ENCODE results near the gene CENPO. TPM values are rescaled to one million over a fixed set of nuclear protein-coding genes. Genes with fewer than 3 reads are reported as not detected.

The CENPO gene
- polyA plus RNA-seq: 1 to 10 TPM; 1.2 to 5.6 (median 4.2) TPM

- peak within 1 kb of the TSS; percentile 96 to 99 (median 98) for H3K4me3 Mint-ChIP-seq
- peak within 1 kb of the TSS; percentile 97 to 99 (median 98) for H3K27ac Mint-ChIP-seq
- DNase-seq: peak; percentile 97 to 98 (median 98)
- H3K36me3 Mint-ChIP-seq: peaks cover 7 to 11% (median 8%) of the 10 kb centered on the region in 3 donors
- peaks cover 6 to 18% (median 7%) of the 10 kb centered on the region in 3 donors for H3K27me3 Mint-ChIP-seq (ENCODE audit: low read depth in 3 of 3)
- peaks cover 0 to 1% (median 0%) of the 10 kb centered on the region in 6 donors for H3K9me3 Mint-ChIP-seq
- H3K4me1 Mint-ChIP-seq: peaks cover 24 to 34% of the 10 kb centered on the region in 2 donors
Measured at GRCh38 chr2:24792874-24793760, at the start of gene CENPO, which contains the start of gene PTRHD1. Gene CENPO, plus strand, starts transcription at chr2:24793425. Its CDS starts 495 bp downstream, at chr2:24793920. Gene PTRHD1, minus strand, starts transcription at chr2:24793391. Its CDS starts 14 bp downstream, at chr2:24793377.

GRCh38 chr2:24743924-24744323 is 49.3 kb upstream of the CENPO start:
- H3K27ac Mint-ChIP-seq: peak overlapping the region; percentile 77 to 99 (median 91)
- peak in 2 of 3 donors; percentile 28 to 32 for DNase-seq
- H3K4me3 Mint-ChIP-seq: peak overlapping the region; percentile 57 to 68 (median 64)
- H3K36me3 Mint-ChIP-seq: peaks cover 8 to 28% (median 23%) of the 10 kb centered on the region in 3 donors
- H3K4me1 Mint-ChIP-seq: peaks cover 77 to 91% of the 10 kb centered on the region in 2 donors
- no peaks in the 10 kb centered on the region for H3K9me3 Mint-ChIP-seq
- peaks cover 0 to 4% (median 0%) of the 10 kb centered on the region in 3 donors for H3K27me3 Mint-ChIP-seq (ENCODE audit: low read depth in 3 of 3)

GRCh38 chr2:24744356-24744755 is 48.9 kb upstream of the CENPO start:
- DNase-seq: no peak
- peak overlapping the region; percentile 57 to 68 (median 64) for H3K4me3 Mint-ChIP-seq
- peaks cover 77 to 91% of the 10 kb centered on the region in 2 donors for H3K4me1 Mint-ChIP-seq
- H3K9me3 Mint-ChIP-seq: no peaks in the 10 kb centered on the region
- H3K36me3 Mint-ChIP-seq: peaks cover 8 to 32% (median 23%) of the 10 kb centered on the region in 3 donors
- H3K27me3 Mint-ChIP-seq (ENCODE audit: low read depth in 3 of 3): peaks cover 0 to 4% (median 0%) of the 10 kb centered on the region in 3 donors
- peak overlapping the region; percentile 77 to 99 (median 91) for H3K27ac Mint-ChIP-seq

GRCh38 chr2:24745825-24746224 is 47.4 kb upstream of the CENPO start:
- Mint-ChIP-seq H3K36me3 (peaks cover 8 to 34% (median 28%) of the 10 kb centered on the region in 3 donors), H3K27me3 (ENCODE audit: low read depth in 3 of 3) (peaks cover 0 to 4% (median 0%) of the 10 kb centered on the region in 3 donors), H3K4me1 (peaks cover 68 to 90% of the 10 kb centered on the region in 2 donors), H3K27ac (peak overlapping the region; percentile 88 to 98 (median 90)), H3K9me3 (no peaks in the 10 kb centered on the region), H3K4me3 (peak overlapping the region; percentile 73 to 79 (median 78))
- DNase-seq: peak; percentile 57 to 71 (median 68)

- peaks cover 15 to 27% (median 25%) of the 10 kb centered on the region in 3 donors for H3K36me3 Mint-ChIP-seq
- peak overlapping the region; percentile 17 to 98 (median 70) for H3K27ac Mint-ChIP-seq
- H3K9me3 Mint-ChIP-seq: no peaks in the 10 kb centered on the region
- no peak overlapping the region for H3K4me3 Mint-ChIP-seq
- peaks cover 59 to 76% of the 10 kb centered on the region in 2 donors for H3K4me1 Mint-ChIP-seq
- no peak for DNase-seq
- peaks cover 0 to 4% (median 0%) of the 10 kb centered on the region in 3 donors for H3K27me3 Mint-ChIP-seq (ENCODE audit: low read depth in 3 of 3)
Measured at GRCh38 chr2:24747299-24747698, 45.9 kb upstream of the CENPO start.

- no peak for DNase-seq
- Mint-ChIP-seq H3K4me3 (no peak overlapping the region), H3K27ac (peak overlapping the region; percentile 15 to 85 (median 51)), H3K9me3 (no peaks in the 10 kb centered on the region), H3K27me3 (ENCODE audit: low read depth in 3 of 3) (peaks cover 0 to 4% (median 0%) of the 10 kb centered on the region in 3 donors), H3K4me1 (peaks cover 40 to 57% of the 10 kb centered on the region in 2 donors), H3K36me3 (peaks cover 11 to 21% (median 18%) of the 10 kb centered on the region in 3 donors)
Measured at GRCh38 chr2:24749069-24749691, 44.0 kb upstream of the CENPO start.

GRCh38 chr2:24754985-24755705 is 38.1 kb upstream of the CENPO start:
- Mint-ChIP-seq H3K36me3 (peaks cover 16 to 21% (median 19%) of the 10 kb centered on the region in 3 donors), H3K27me3 (ENCODE audit: low read depth in 3 of 3) (peaks cover 0 to 2% (median 0%) of the 10 kb centered on the region in 3 donors)
- DNase-seq: no peak

GRCh38 chr2:24756789-24757188 is 36.4 kb upstream of the CENPO start:
- no peaks in the 10 kb centered on the region for H3K4me1 Mint-ChIP-seq
- no peak for DNase-seq
- H3K27me3 Mint-ChIP-seq (ENCODE audit: low read depth in 3 of 3): peaks cover 0 to 2% (median 0%) of the 10 kb centered on the region in 3 donors
- peaks cover 26 to 29% (median 27%) of the 10 kb centered on the region in 3 donors for H3K36me3 Mint-ChIP-seq
- H3K27ac Mint-ChIP-seq: peak overlapping the region in 5 of 6 donors; percentile 8 to 78 (median 39)
- H3K4me3 Mint-ChIP-seq: no peak overlapping the region
- H3K9me3 Mint-ChIP-seq: no peaks in the 10 kb centered on the region

More at GRCh38 chr2:24754985-24755705, 38.1 kb upstream of the CENPO start:
- peak overlapping the region in 2 of 6 donors; percentile 12 to 17 for H3K27ac Mint-ChIP-seq
- H3K9me3 Mint-ChIP-seq: no peaks in the 10 kb centered on the region
- no peak overlapping the region for H3K4me3 Mint-ChIP-seq
- peaks cover 4 to 6% of the 10 kb centered on the region in 2 donors for H3K4me1 Mint-ChIP-seq

GRCh38 chr2:24761866-24762265 is 31.4 kb upstream of the CENPO start:
- Mint-ChIP-seq H3K27ac (no peak overlapping the region), H3K9me3 (no peaks in the 10 kb centered on the region), H3K36me3 (peaks cover 41 to 59% (median 49%) of the 10 kb centered on the region in 3 donors), H3K4me1 (peaks cover 13 to 24% of the 10 kb centered on the region in 2 donors), H3K4me3 (no peak overlapping the region), H3K27me3 (ENCODE audit: low read depth in 3 of 3) (peaks cover 0 to 5% (median 2%) of the 10 kb centered on the region in 3 donors)
- DNase-seq: no peak

- peaks cover 13 to 30% of the 10 kb centered on the region in 2 donors for H3K4me1 Mint-ChIP-seq
- no peaks in the 10 kb centered on the region for H3K9me3 Mint-ChIP-seq
- H3K4me3 Mint-ChIP-seq: no peak overlapping the region
- peaks cover 0 to 5% (median 2%) of the 10 kb centered on the region in 3 donors for H3K27me3 Mint-ChIP-seq (ENCODE audit: low read depth in 3 of 3)
- DNase-seq: no peak
- H3K36me3 Mint-ChIP-seq: peaks cover 44 to 59% (median 53%) of the 10 kb centered on the region in 3 donors
- H3K27ac Mint-ChIP-seq: peak overlapping the region in 2 of 6 donors; percentile 37 to 48
Measured at GRCh38 chr2:24762518-24762917, 30.7 kb upstream of the CENPO start.

- Mint-ChIP-seq H3K36me3 (peaks cover 40 to 65% (median 53%) of the 10 kb centered on the region in 3 donors), H3K9me3 (no peaks in the 10 kb centered on the region), H3K27me3 (ENCODE audit: low read depth in 3 of 3) (peaks cover 0 to 3% (median 2%) of the 10 kb centered on the region in 3 donors), H3K4me3 (no peak overlapping the region), H3K4me1 (peaks cover 13 to 36% of the 10 kb centered on the region in 2 donors), H3K27ac (peak overlapping the region in 5 of 6 donors; percentile 4 to 83 (median 66))
- no peak for DNase-seq
Measured at GRCh38 chr2:24763843-24764242, 29.4 kb upstream of the CENPO start.

- no peaks in the 10 kb centered on the region for H3K9me3 Mint-ChIP-seq
- DNase-seq: no peak
- H3K4me1 Mint-ChIP-seq: peaks cover 16 to 45% of the 10 kb centered on the region in 2 donors
- peaks cover 37 to 69% (median 46%) of the 10 kb centered on the region in 3 donors for H3K36me3 Mint-ChIP-seq
- peak overlapping the region; percentile 2 to 81 (median 68) for H3K27ac Mint-ChIP-seq
- H3K27me3 Mint-ChIP-seq (ENCODE audit: low read depth in 3 of 3): peaks cover 0 to 8% (median 6%) of the 10 kb centered on the region in 3 donors
- H3K4me3 Mint-ChIP-seq: peak overlapping the region in 1 of 5 donors; percentile 43
Measured at GRCh38 chr2:24766609-24767008, 26.6 kb upstream of the CENPO start.

GRCh38 chr2:24768013-24768412 is 25.2 kb upstream of the CENPO start:
- H3K36me3 Mint-ChIP-seq: peaks cover 26 to 60% (median 34%) of the 10 kb centered on the region in 3 donors
- peaks cover 5 to 12% (median 6%) of the 10 kb centered on the region in 3 donors for H3K27me3 Mint-ChIP-seq (ENCODE audit: low read depth in 3 of 3)
- DNase-seq: no peak
- H3K4me1 Mint-ChIP-seq: peaks cover 16 to 51% of the 10 kb centered on the region in 2 donors
- peak overlapping the region in 1 of 6 donors; percentile 57 for H3K27ac Mint-ChIP-seq
- H3K4me3 Mint-ChIP-seq: no peak overlapping the region
- H3K9me3 Mint-ChIP-seq: no peaks in the 10 kb centered on the region
